Inflammatory macrophage (primary cell): ENCODE data around the gene NOS3.
"Not testable (repeated sequence)": the region's sequence is repeated elsewhere in the genome, so short reads cannot be mapped to it uniquely, and the experiment has no call there.

Experiments
- DNase-seq, 2 donors: peaks; one replicate each; pipeline ENCODE4 v3.0.0-alpha.2; 2020 to 2022

The NOS3 gene

DNA sequence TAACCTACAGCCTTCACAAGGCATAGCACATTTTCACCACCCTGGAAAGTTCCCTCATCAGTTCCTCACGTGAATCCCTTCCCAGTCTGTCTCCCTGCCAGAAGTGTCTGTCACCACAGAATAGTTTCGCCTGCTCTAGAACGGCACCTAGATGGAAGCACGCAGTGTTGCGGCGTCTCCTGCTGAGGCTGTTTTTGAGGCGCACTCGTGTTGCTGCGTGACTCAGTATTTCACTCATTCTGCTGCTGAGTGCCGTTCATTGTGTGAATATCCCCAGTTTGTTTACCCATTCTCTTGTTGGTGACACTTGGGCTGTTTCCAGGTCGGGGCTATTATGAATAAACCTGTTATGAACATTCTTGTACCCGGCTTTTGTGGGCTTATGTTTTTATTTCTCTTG lies 12.8 kb downstream of the NOS3 start:
- DNase-seq, result no peak

- DNase-seq, result no peak
Observed at GRCh38 chr7:151005566-151005965, 14.7 kb downstream of the NOS3 start.

GRCh38 chr7:151006590-151007300 lies 15.9 kb downstream of the NOS3 start:
- no peak for DNase-seq

DNA sequence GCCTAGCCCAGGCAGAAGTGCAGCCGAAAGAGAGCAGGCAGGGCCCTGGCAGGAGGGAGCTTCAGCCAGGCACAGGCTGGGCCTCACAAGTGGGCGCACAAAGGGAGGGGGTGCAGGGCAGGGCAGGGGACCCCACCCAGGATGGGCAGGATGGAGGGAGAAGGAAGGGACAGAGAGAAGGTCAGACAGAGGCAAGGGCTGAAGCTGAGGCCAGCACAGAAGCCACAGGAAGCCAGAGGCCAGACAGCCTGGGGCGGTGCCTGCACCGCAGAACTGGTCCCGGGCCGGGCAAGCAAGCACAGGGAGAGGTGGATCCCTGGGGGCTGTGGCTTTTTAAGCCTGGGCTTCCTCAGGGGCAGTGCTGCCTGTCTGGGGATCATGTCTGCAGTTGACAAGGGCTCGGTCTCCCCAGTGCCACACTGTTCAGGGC lies 16.7 kb downstream of the NOS3 start:
- DNase-seq, result no peak

- no peak for DNase-seq
Observed at GRCh38 chr7:151008143-151008510, 17.3 kb downstream of the NOS3 start.

DNA sequence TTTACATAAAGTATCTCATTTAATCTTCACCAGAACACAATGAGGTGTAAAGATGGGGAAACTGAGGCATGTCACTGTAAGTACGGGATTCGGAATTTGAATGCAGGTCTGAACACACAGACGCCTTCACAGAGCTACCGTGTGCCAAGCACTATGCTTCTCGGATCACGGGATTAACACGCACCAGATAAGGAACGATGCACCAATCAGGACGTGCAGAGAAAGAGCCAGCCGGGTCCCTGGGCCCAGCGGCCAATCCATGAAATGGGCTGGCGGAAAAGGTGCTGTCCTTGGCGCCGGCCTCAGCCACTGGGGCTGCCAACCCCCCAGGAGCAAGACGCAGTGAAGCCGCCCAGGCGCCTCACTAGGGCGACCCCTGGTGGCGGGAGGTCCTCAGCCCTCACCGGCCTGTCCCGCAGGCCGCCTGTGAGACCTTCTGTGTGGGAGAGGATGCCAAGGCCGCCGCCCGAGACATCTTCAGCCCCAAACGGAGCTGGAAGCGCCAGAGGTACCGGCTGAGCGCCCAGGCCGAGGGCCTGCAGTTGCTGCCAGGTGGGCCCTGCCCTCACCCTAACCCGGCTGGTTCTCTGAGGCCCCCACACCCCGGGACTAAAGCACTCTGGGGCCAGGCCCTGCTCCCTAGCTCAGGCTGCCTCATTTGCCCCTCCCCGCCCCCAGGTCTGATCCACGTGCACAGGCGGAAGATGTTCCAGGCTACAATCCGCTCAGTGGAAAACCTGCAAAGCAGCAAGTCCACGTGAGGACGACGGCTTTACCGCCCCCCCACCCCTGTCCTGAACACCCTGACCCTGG lies 17.9 kb downstream of the NOS3 start:
- DNase-seq, result peak; percentile 46 to 57

GRCh38 chr7:151009327-151010036 lies 18.7 kb downstream of the NOS3 start:
- no peak for DNase-seq

GRCh38 chr7:151010037-151010306 lies 19.2 kb downstream of the NOS3 start:
- no peak for DNase-seq

GRCh38 chr7:151010307-151011096 lies 19.7 kb downstream of the NOS3 start:
- peak; percentile 60 to 66 for DNase-seq

GRCh38 chr7:151011097-151011409 lies 20.2 kb downstream of the NOS3 start:
- DNase-seq, result peak; percentile 36 to 69

DNA sequence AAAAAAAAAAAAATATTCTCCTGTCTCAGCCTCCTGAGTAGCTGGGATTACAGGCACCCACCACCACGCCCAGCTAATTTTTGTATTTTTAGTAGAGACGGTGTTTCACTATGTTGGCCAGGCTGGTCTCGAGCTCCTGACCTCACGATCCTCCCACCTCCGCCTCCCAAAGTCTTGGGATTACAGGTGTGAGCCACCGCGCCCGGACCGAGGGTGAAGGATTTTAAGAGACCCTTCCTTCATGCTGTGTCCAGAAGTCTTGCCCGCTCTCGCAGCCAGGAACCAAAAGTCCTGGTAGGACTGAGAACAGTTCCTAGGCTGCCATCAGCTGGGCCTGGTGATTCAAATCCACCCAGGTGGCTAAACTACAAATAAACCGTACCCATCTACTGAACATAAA lies 20.8 kb downstream of the NOS3 start:
- DNase-seq, result not testable (repeated sequence)

- DNase-seq, result no peak
Observed at GRCh38 chr7:151012031-151012692, 21.3 kb downstream of the NOS3 start.

- no peak for DNase-seq
Observed at GRCh38 chr7:151012911-151013347, 22.1 kb downstream of the NOS3 start.

DNA sequence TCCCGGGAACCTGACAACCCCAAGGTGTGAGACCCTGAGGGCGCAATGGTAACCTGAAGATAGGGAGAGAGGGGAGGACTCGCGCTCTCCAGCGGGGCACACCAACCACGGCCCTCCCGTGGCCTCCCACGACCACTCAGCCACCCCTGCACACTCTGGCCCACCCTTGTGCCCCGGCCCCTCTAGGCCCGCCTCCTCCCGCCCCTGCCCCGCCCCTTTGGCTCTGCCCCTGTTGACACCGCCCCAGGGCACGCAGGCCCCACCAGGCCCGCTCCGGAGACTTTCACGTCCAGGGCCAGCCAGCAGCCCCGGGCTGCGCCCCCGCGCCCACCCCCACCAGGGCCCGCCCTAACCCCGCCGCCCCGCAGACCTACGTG lies 22.5 kb downstream of the NOS3 start:
- no peak for DNase-seq

- peak; percentile 54 to 73 for DNase-seq
Observed at GRCh38 chr7:151013733-151014497, 23.1 kb downstream of the NOS3 start.

DNA sequence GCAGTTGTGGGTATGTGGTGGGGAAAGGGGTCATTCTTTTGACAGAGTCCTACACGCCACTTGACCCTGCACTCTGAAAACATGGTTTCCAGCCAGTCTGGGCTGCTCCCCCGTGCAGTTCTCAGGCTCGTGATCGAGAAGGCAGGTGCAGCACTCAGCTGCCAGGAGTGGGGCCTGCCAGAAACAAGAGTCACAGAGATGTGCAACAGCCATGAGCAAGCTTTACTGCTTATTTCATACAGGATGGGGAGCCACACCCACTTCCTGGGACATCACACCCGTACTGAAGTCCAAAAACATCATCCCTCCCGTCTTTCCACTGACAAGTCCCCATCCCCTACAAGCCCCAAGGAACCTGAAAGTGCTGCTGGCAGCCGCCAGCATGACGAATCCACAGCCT lies 24.1 kb downstream of the NOS3 start:
- DNase-seq, result peak in 1 of 2 donors; percentile 31

DNA sequence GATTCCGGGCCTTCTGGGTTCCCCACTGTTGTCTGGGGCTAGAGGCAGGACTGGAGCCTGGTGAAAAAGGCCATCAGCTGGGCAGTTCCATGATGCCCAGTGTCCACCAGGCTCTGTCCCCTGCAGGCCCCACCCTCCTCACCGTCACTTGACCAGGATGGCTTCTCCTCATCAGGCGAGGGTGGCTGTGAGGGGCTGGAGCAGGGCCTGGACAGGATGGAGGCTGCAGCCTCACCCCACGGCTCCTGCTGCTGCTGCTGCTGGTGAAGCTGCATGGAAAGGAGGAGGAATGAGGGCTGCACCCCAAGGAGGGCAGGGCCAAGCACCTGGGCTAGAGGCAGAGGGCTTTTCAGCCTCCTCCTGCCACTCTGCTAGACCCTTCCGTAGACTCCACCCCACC lies 25.1 kb downstream of the NOS3 start:
- no peak for DNase-seq

GRCh38 chr7:151016505-151016904 lies 25.7 kb downstream of the NOS3 start:
- DNase-seq, result no peak

- DNase-seq, result no peak
Observed at GRCh38 chr7:151016942-151017341, 26.1 kb downstream of the NOS3 start.

GRCh38 chr7:151017370-151017952 lies 26.6 kb downstream of the NOS3 start:
- no peak for DNase-seq

- peak; percentile 37 to 44 for DNase-seq
Observed at GRCh38 chr7:151017953-151018420, 27.2 kb downstream of the NOS3 start.
